Measurements from ENCODE around the gene PSME1. TPM values are rescaled to one million over a fixed set of nuclear protein-coding genes. Genes with fewer than 3 reads are reported as not detected.

Gene PSME1
- total and polyA plus RNA-seq, 2 of the 13 experiments (the other 11 are each of a cell fraction or from before 2014, with no cell fraction given), result 159 to 608 TPM

- TF ChIP-seq ZNF772 (CRISPR knock-in tag; IDR thresholded peaks at IDR 0.05), result peak; percentile 97
- no peak for TF ChIP-seq NRL (CRISPR knock-in tag; IDR thresholded peaks at IDR 0.05; ENCODE audit: borderline replicate concordance)
- TF ChIP-seq PHF20 (CRISPR knock-in tag; IDR thresholded peaks at IDR 0.05), result no peak
- TF ChIP-seq PAWR (CRISPR knock-in tag; IDR thresholded peaks at IDR 0.05; ENCODE audit: borderline replicate concordance), result no peak
- TF ChIP-seq KDM6A (CRISPR knock-in tag; IDR thresholded peaks at IDR 0.05; ENCODE audit: low read depth), result no peak; the same call in 1 of the 2 replicates
- TF ChIP-seq NCOA2 (CRISPR knock-in tag; IDR thresholded peaks at IDR 0.05), result peak; percentile 52
- peak; percentile 86 for TF ChIP-seq THAP11 (CRISPR knock-in tag; IDR thresholded peaks at IDR 0.05)
- TF ChIP-seq TBL1XR1 (IDR thresholded peaks at IDR 0.05; ENCODE audit: borderline replicate concordance, low read length, partially characterized antibody), result no peak
- TF ChIP-seq ZNF749 (CRISPR knock-in tag; IDR thresholded peaks at IDR 0.05; ENCODE audit: borderline replicate concordance), result peak; percentile 61; the same call in 1 of the 2 replicates
- TF ChIP-seq U2AF2 (IDR thresholded peaks at IDR 0.05; ENCODE audit: low read depth, low read length), result no peak
- TF ChIP-seq ZNF367 (CRISPR knock-in tag; IDR thresholded peaks at IDR 0.05; ENCODE audit: borderline replicate concordance), result peak; percentile 68; the same call in 1 of the 2 replicates
- TF ChIP-seq, protein P1, sequence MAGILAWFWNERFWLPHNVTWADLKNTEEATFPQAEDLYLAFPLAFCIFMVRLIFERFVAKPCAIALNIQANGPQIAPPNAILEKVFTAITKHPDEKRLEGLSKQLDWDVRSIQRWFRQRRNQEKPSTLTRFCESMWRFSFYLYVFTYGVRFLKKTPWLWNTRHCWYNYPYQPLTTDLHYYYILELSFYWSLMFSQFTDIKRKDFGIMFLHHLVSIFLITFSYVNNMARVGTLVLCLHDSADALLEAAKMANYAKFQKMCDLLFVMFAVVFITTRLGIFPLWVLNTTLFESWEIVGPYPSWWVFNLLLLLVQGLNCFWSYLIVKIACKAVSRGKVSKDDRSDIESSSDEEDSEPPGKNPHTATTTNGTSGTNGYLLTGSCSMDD (CRISPR knock-in tag; IDR thresholded peaks at IDR 0.05), result no peak
- TF ChIP-seq ZNF264 (CRISPR knock-in tag; IDR thresholded peaks at IDR 0.05), result peak; percentile 45; the same call in 1 of the 2 replicates
- no peak for TF ChIP-seq SMYD3 (CRISPR knock-in tag; IDR thresholded peaks at IDR 0.05)
- peak; percentile 62; the same call in 1 of the 2 replicates for TF ChIP-seq TEAD2 (CRISPR knock-in tag; IDR thresholded peaks at IDR 0.05)
- TF ChIP-seq NFATC3 (CRISPR knock-in tag; IDR thresholded peaks at IDR 0.05), result no peak
- no peak; the same call in 1 of the 2 replicates for TF ChIP-seq ZNF556 (CRISPR knock-in tag; IDR thresholded peaks at IDR 0.05; ENCODE audit: borderline replicate concordance)
- peak; percentile 88 for TF ChIP-seq HMGXB3 (CRISPR knock-in tag; IDR thresholded peaks at IDR 0.05; ENCODE audit: borderline replicate concordance)
- TF ChIP-seq PCBP1 (IDR thresholded peaks at IDR 0.05; ENCODE audit: borderline replicate concordance, low read depth, low read length), result no peak
- TF ChIP-seq HNRNPH1 (optimal IDR thresholded peaks at IDR 0.05; ENCODE audit: low read depth, low read length), result no peak
- TF ChIP-seq ZNF160 (CRISPR knock-in tag; IDR thresholded peaks at IDR 0.05), result peak; percentile 83
- TF ChIP-seq IRX3 (CRISPR knock-in tag; IDR thresholded peaks at IDR 0.05; ENCODE audit: borderline replicate concordance, low read depth), result peak; percentile 89; the same call in 1 of the 2 replicates
- TF ChIP-seq FOXK1 (CRISPR knock-in tag; IDR thresholded peaks at IDR 0.05; ENCODE audit: borderline replicate concordance, low read depth), result peak; percentile 62; the same call in 1 of the 2 replicates
- TF ChIP-seq, protein P2, sequence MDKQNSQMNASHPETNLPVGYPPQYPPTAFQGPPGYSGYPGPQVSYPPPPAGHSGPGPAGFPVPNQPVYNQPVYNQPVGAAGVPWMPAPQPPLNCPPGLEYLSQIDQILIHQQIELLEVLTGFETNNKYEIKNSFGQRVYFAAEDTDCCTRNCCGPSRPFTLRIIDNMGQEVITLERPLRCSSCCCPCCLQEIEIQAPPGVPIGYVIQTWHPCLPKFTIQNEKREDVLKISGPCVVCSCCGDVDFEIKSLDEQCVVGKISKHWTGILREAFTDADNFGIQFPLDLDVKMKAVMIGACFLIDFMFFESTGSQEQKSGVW (CRISPR knock-in tag; IDR thresholded peaks at IDR 0.05; ENCODE audit: borderline replicate concordance), result no peak
- TF ChIP-seq ZFP62 (CRISPR knock-in tag; IDR thresholded peaks at IDR 0.05), result no peak
These were observed at the start of gene PSME1 (continued) for GRCh38 chr14:24135834-24136683.

Measured in HepG2 (cell line).